WTC11 (cell line): ENCODE measurements around the gene HOXC11. TPM values are rescaled to one million over a fixed set of nuclear protein-coding genes. Genes with fewer than 3 reads are reported as not detected.

Experiments
- ATAC-seq: fragments of 200-7000 bp; cut with Tn5 transposase; 2 replicates; pipeline ENCODE4 v1.10.0; 2021; ENCODE audit warnings: mild to moderate bottlenecking, moderate library complexity
- CTCF ChIA-PET: fragments of 300-600 bp; sonication (Branson Sonifier 250); formaldehyde crosslinking; loops from one replicate; lab custom pipeline; 2021; ENCODE audit warnings: antibody characterized with exemption; lab: Charles Lee
- POLR2A ChIA-PET: fragments of 350-600 bp; sonication (Branson Sonifier 250); formaldehyde crosslinking; loops from one replicate; lab custom pipeline; 2021; ENCODE audit warnings: antibody characterized with exemption; lab: Charles Lee
- DNase-seq: peaks from one replicate; pipeline ENCODE4 v3.0.0; 2021; ENCODE audit warnings: low spot score
- H3K27ac Mint-ChIP-seq: 2 replicates; pipeline ENCODE4 v1.8.0; 2021; ENCODE audit warnings: mixed read lengths
- H3K27me3 Mint-ChIP-seq: 2 replicates; pipeline ENCODE4 v1.8.0; 2021; ENCODE audit warnings: low read depth, mild to moderate bottlenecking, moderate library complexity, mixed read lengths
- H3K36me3 Mint-ChIP-seq: 2 replicates; pipeline ENCODE4 v1.8.0; 2021; ENCODE audit warnings: mixed read lengths
- H3K4me1 Mint-ChIP-seq: 2 replicates; pipeline ENCODE4 v1.8.0; 2022; ENCODE audit warnings: mixed read lengths
- H3K4me3 Mint-ChIP-seq: 2 replicates; pipeline ENCODE4 v1.8.0; 2021; ENCODE audit warnings: mild to moderate bottlenecking, moderate library complexity, mixed read lengths
- H3K9me3 Mint-ChIP-seq: 2 replicates; pipeline ENCODE4 v1.8.0; 2021; ENCODE audit warnings: mixed read lengths
- CREB1 ChIP-seq: sonication (generic); formaldehyde crosslinking; IDR thresholded peaks from 2 replicates; pipeline ENCODE4 v1.8.0; 2023; ENCODE audit warnings: mild to moderate bottlenecking, missing genetic modification reagents
- CREM ChIP-seq: sonication (generic); formaldehyde crosslinking; IDR thresholded peaks from 2 replicates; pipeline ENCODE4 v1.8.1; 2022; ENCODE audit warnings: mild to moderate bottlenecking, missing genetic modification reagents, moderate library complexity
- ELF4 ChIP-seq: sonication (generic); formaldehyde crosslinking; IDR thresholded peaks from 2 replicates; pipeline ENCODE4 v1.8.1; 2022; ENCODE audit warnings: low read depth, mild to moderate bottlenecking, moderate library complexity, missing genetic modification reagents
- EMX1 ChIP-seq: fragments of 250-450 bp; sonication (Bioruptor Pico); IDR thresholded peaks from 2 replicates; pipeline ENCODE4 v1.8.0; 2021; ENCODE audit warnings: mild to moderate bottlenecking
- ETV6 ChIP-seq: sonication (generic); formaldehyde crosslinking; IDR thresholded peaks from 2 replicates; pipeline ENCODE4 v1.8.1; 2022; ENCODE audit warnings: mild to moderate bottlenecking, missing genetic modification reagents
- JUN ChIP-seq: sonication (generic); formaldehyde crosslinking; IDR thresholded peaks from 2 replicates; pipeline ENCODE4 v1.8.0; 2023; ENCODE audit warnings: mild to moderate bottlenecking, missing genetic modification reagents
- MYBL2 ChIP-seq: sonication (generic); formaldehyde crosslinking; IDR thresholded peaks from 2 replicates; pipeline ENCODE4 v1.8.1; 2023; ENCODE audit warnings: mild to moderate bottlenecking, moderate library complexity, missing genetic modification reagents
- NFATC4 ChIP-seq: fragments of 250-450 bp; sonication (Bioruptor Pico); IDR thresholded peaks from 2 replicates; pipeline ENCODE4 v1.9.0; 2021; ENCODE audit warnings: mild to moderate bottlenecking
- NR2C2 ChIP-seq: sonication (generic); formaldehyde crosslinking; IDR thresholded peaks from 2 replicates; pipeline ENCODE4 v1.8.0; 2022; ENCODE audit warnings: mild to moderate bottlenecking, missing genetic modification reagents
- SMAD3 ChIP-seq: sonication (generic); formaldehyde crosslinking; IDR thresholded peaks from 2 replicates; pipeline ENCODE4 v1.8.0; 2022; ENCODE audit warnings: missing genetic modification reagents, mild to moderate bottlenecking, borderline replicate concordance
- SMAD4 ChIP-seq: sonication (generic); formaldehyde crosslinking; IDR thresholded peaks from 2 replicates; pipeline ENCODE4 v1.8.0; 2022; ENCODE audit warnings: mild to moderate bottlenecking, missing genetic modification reagents
- ZNF121 ChIP-seq: sonication (generic); formaldehyde crosslinking; IDR thresholded peaks from 2 replicates; pipeline ENCODE4 v1.8.0; 2023; ENCODE audit warnings: missing genetic modification reagents
- ZNF138 ChIP-seq: sonication (generic); formaldehyde crosslinking; conservative IDR thresholded peaks from 2 replicates; pipeline ENCODE4 v1.8.1; 2022; ENCODE audit warnings: mild to moderate bottlenecking, moderate library complexity, missing genetic modification reagents
- ZNF219 ChIP-seq: sonication (generic); formaldehyde crosslinking; IDR thresholded peaks from 2 replicates; pipeline ENCODE4 v1.8.0; 2023; ENCODE audit warnings: missing genetic modification reagents, mild to moderate bottlenecking, borderline replicate concordance
- total RNA-seq: library from RNA; stranded (reverse); gene quantifications from 3 replicates; pipeline ENCODE4 v1.2.3, GENCODE V29; 2021
- TF ChIP-seq, protein P1 (sequence below): fragments of 250-450 bp; sonication (Bioruptor Pico); IDR thresholded peaks from 2 replicates; pipeline ENCODE4 v1.9.0; 2021; ENCODE audit warnings: mild to moderate bottlenecking
- TF ChIP-seq, protein P2 (sequence below): sonication (generic); formaldehyde crosslinking; conservative IDR thresholded peaks from 2 replicates; pipeline ENCODE4 v1.8.1; 2023; ENCODE audit warnings: mild to moderate bottlenecking, low read depth, missing genetic modification reagents, moderate library complexity
- TF ChIP-seq, protein P3 (sequence below): sonication (generic); formaldehyde crosslinking; IDR thresholded peaks from 2 replicates; pipeline ENCODE4 v1.8.0; 2022; ENCODE audit warnings: mild to moderate bottlenecking, missing genetic modification reagents
- TF ChIP-seq, protein P4 (sequence below): sonication (generic); formaldehyde crosslinking; IDR thresholded peaks from 2 replicates; pipeline ENCODE4 v1.8.0; 2022; ENCODE audit warnings: mild to moderate bottlenecking, missing genetic modification reagents
- TF ChIP-seq, protein P5 (sequence below): sonication (generic); formaldehyde crosslinking; IDR thresholded peaks from 2 replicates; pipeline ENCODE4 v1.8.1; 2022; ENCODE audit warnings: low read depth, missing genetic modification reagents, borderline replicate concordance
- TF ChIP-seq, protein P6 (sequence below): fragments of 250-450 bp; sonication (Bioruptor Pico); IDR thresholded peaks from 2 replicates; pipeline ENCODE4 v1.9.0; 2021; ENCODE audit warnings: mild to moderate bottlenecking
- TF ChIP-seq, protein P7 (sequence below): fragments of 250-450 bp; sonication (Bioruptor Pico); IDR thresholded peaks from 2 replicates; pipeline ENCODE4 v1.9.0; 2021; ENCODE audit warnings: moderate library complexity, mild to moderate bottlenecking, inconsistent platforms, borderline replicate concordance
- TF ChIP-seq, protein P8 (sequence below): sonication (generic); formaldehyde crosslinking; IDR thresholded peaks from 2 replicates; pipeline ENCODE4 v1.8.1; 2022; ENCODE audit warnings: mild to moderate bottlenecking, missing genetic modification reagents, moderate library complexity, borderline replicate concordance

The HOXC11 gene
- total RNA-seq, 1 experiment from 2014 or later: not detected

DNA sequence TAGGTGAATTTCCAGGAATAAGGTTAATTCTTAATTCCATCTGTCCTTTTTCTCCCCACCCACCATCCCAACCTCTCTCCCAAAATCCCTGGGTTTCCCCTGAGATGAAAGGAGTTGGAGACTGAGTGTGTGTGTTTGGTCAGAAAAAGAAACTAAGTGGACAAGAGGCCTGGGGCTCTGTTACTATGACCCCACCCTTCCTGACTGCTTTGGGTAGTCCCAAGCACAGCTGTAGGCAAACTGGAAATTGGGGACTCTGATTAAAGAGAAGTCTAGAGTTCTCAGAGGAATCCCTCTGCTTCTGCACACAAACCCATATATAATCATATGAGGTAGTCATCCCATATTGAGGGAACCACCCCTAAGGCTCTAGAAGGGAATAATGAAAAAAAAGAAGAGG lies 25.2 kb upstream of the HOXC11 start:
- no peak for ATAC-seq
- POLR2A ChIA-PET: no interaction called here
- Mint-ChIP-seq H3K4me3 (no peak overlapping the region), H3K27ac (no peak overlapping the region), H3K27me3 (peaks cover 100% of the 10 kb centered on the region), H3K4me1 (peaks cover 22% of the 10 kb centered on the region), H3K36me3 (no peaks in the 10 kb centered on the region), H3K9me3 (no peaks in the 10 kb centered on the region)
- TF ChIP-seq NFATC4 (CRISPR knock-in tag): no peak
- no peak for TF ChIP-seq ZNF121 (CRISPR knock-in tag)
- TF ChIP-seq, protein P1, sequence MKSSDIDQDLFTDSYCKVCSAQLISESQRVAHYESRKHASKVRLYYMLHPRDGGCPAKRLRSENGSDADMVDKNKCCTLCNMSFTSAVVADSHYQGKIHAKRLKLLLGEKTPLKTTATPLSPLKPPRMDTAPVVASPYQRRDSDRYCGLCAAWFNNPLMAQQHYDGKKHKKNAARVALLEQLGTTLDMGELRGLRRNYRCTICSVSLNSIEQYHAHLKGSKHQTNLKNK (CRISPR knock-in tag): no peak
- TF ChIP-seq, protein P2, sequence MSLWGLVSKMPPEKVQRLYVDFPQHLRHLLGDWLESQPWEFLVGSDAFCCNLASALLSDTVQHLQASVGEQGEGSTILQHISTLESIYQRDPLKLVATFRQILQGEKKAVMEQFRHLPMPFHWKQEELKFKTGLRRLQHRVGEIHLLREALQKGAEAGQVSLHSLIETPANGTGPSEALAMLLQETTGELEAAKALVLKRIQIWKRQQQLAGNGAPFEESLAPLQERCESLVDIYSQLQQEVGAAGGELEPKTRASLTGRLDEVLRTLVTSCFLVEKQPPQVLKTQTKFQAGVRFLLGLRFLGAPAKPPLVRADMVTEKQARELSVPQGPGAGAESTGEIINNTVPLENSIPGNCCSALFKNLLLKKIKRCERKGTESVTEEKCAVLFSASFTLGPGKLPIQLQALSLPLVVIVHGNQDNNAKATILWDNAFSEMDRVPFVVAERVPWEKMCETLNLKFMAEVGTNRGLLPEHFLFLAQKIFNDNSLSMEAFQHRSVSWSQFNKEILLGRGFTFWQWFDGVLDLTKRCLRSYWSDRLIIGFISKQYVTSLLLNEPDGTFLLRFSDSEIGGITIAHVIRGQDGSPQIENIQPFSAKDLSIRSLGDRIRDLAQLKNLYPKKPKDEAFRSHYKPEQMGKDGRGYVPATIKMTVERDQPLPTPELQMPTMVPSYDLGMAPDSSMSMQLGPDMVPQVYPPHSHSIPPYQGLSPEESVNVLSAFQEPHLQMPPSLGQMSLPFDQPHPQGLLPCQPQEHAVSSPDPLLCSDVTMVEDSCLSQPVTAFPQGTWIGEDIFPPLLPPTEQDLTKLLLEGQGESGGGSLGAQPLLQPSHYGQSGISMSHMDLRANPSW (CRISPR knock-in tag): no peak
- TF ChIP-seq CREB1: no peak
- no peak for TF ChIP-seq ELF4 (CRISPR knock-in tag)
- TF ChIP-seq EMX1: no peak
- TF ChIP-seq, protein P3, sequence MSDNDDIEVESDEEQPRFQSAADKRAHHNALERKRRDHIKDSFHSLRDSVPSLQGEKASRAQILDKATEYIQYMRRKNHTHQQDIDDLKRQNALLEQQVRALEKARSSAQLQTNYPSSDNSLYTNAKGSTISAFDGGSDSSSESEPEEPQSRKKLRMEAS: no peak
- TF ChIP-seq ZNF138: no peak
- TF ChIP-seq, protein P4, sequence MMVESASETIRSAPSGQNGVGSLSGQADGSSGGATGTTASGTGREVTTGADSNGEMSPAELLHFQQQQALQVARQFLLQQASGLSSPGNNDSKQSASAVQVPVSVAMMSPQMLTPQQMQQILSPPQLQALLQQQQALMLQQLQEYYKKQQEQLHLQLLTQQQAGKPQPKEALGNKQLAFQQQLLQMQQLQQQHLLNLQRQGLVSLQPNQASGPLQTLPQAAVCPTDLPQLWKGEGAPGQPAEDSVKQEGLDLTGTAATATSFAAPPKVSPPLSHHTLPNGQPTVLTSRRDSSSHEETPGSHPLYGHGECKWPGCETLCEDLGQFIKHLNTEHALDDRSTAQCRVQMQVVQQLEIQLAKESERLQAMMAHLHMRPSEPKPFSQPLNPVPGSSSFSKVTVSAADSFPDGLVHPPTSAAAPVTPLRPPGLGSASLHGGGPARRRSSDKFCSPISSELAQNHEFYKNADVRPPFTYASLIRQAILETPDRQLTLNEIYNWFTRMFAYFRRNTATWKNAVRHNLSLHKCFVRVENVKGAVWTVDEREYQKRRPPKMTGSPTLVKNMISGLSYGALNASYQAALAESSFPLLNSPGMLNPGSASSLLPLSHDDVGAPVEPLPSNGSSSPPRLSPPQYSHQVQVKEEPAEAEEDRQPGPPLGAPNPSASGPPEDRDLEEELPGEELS (CRISPR knock-in tag): no peak
- TF ChIP-seq, all 79 proteins: peak for 0
- DNase-seq: no peak
- CTCF ChIA-PET: interaction anchor here (1.0 kb wide), 1 partner anchor 244 kb away, joined by 3 read pairs; no protein-coding TSS in a partner anchor

DNA sequence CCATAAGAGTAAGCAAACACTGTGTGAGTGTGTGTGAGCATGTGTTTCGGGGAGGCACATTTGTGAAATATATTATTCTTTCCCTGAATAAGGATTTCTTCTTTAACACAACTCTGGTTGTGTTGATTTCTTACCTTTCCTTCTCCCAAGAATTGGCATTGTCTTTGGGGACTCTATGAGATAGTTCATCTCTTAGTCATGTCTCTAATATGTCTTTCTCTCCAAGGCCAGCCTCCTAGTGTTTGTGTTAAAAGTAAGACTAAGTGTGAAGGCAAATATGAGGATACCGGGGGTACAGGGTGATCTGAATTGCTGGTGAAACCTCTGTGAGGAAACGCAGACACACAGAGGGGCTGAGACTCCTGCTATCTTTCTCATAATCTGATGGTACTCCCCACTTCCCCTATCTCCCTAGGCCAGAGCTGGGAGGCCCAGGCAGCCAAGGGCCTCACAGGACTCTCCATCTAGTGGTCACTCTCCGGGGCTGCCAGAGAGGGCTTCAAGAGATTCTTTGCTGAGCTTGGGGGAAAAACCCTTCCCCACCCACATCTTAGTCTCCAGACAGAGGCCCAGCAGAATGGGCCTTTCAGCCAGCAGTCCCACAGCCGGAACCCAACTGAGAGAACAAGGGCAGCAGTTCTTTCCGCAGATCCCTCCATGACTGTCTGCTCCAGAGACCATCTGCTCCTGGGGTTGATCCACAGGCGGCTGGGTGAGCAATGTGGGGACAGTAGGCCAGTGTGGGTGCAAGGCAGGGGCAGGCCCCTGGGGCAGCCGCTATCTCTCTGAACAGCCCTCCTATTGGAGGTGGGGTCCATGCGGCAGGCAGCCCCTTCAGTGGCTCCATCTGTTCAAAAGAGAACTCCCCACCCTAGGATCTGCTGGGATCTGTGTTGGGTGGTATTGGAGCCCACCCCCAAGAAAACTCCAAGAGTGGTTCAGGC lies 24.0 kb upstream of the HOXC11 start:
- Mint-ChIP-seq H3K9me3 (no peaks in the 10 kb centered on the region), H3K27ac (no peak overlapping the region), H3K4me1 (peaks cover 29% of the 10 kb centered on the region), H3K4me3 (no peak overlapping the region; the same call in 1 of the 2 replicates), H3K27me3 (peaks cover 100% of the 10 kb centered on the region), H3K36me3 (no peaks in the 10 kb centered on the region)
- POLR2A ChIA-PET: no interaction called here
- CTCF ChIA-PET: interaction anchor here (1.0 to 1.4 kb wide), 2 partner anchors 193 to 243 kb away, joined by 3 to 5 read pairs; no protein-coding TSS in a partner anchor
- DNase-seq: no peak
- no peak for ATAC-seq
- TF ChIP-seq NR2C2 (CRISPR knock-in tag) (no peak), CREM (CRISPR knock-in tag) (no peak), ZNF219 (CRISPR knock-in tag) (no peak), JUN (no peak), MYBL2 (CRISPR knock-in tag) (no peak), ETV6 (CRISPR knock-in tag) (no peak), SMAD4 (CRISPR knock-in tag) (no peak), SMAD3 (CRISPR knock-in tag) (no peak)
- TF ChIP-seq, protein P5, sequence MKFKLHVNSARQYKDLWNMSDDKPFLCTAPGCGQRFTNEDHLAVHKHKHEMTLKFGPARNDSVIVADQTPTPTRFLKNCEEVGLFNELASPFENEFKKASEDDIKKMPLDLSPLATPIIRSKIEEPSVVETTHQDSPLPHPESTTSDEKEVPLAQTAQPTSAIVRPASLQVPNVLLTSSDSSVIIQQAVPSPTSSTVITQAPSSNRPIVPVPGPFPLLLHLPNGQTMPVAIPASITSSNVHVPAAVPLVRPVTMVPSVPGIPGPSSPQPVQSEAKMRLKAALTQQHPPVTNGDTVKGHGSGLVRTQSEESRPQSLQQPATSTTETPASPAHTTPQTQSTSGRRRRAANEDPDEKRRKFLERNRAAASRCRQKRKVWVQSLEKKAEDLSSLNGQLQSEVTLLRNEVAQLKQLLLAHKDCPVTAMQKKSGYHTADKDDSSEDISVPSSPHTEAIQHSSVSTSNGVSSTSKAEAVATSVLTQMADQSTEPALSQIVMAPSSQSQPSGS (CRISPR knock-in tag): no peak
- TF ChIP-seq, protein P6, sequence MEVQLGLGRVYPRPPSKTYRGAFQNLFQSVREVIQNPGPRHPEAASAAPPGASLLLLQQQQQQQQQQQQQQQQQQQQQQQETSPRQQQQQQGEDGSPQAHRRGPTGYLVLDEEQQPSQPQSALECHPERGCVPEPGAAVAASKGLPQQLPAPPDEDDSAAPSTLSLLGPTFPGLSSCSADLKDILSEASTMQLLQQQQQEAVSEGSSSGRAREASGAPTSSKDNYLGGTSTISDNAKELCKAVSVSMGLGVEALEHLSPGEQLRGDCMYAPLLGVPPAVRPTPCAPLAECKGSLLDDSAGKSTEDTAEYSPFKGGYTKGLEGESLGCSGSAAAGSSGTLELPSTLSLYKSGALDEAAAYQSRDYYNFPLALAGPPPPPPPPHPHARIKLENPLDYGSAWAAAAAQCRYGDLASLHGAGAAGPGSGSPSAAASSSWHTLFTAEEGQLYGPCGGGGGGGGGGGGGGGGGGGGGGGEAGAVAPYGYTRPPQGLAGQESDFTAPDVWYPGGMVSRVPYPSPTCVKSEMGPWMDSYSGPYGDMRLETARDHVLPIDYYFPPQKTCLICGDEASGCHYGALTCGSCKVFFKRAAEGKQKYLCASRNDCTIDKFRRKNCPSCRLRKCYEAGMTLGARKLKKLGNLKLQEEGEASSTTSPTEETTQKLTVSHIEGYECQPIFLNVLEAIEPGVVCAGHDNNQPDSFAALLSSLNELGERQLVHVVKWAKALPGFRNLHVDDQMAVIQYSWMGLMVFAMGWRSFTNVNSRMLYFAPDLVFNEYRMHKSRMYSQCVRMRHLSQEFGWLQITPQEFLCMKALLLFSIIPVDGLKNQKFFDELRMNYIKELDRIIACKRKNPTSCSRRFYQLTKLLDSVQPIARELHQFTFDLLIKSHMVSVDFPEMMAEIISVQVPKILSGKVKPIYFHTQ (CRISPR knock-in tag): no peak
- TF ChIP-seq, protein P7, sequence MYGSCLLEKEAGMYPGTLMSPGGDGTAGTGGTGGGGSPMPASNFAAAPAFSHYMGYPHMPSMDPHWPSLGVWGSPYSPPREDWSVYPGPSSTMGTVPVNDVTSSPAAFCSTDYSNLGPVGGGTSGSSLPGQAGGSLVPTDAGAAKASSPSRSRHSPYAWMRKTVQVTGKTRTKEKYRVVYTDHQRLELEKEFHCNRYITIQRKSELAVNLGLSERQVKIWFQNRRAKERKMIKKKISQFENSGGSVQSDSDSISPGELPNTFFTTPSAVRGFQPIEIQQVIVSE (CRISPR knock-in tag): no peak
- TF ChIP-seq, protein P8, sequence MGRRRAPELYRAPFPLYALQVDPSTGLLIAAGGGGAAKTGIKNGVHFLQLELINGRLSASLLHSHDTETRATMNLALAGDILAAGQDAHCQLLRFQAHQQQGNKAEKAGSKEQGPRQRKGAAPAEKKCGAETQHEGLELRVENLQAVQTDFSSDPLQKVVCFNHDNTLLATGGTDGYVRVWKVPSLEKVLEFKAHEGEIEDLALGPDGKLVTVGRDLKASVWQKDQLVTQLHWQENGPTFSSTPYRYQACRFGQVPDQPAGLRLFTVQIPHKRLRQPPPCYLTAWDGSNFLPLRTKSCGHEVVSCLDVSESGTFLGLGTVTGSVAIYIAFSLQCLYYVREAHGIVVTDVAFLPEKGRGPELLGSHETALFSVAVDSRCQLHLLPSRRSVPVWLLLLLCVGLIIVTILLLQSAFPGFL (CRISPR knock-in tag): no peak
